Measurements from ENCODE around the gene MPZL1. TPM values are rescaled to one million over a fixed set of nuclear protein-coding genes. Genes with fewer than 3 reads are reported as not detected.
A peak's percentile ranks its signal among the peaks of the same experiment; 100 is the strongest.

MPZL1 gene
- total and polyA plus RNA-seq, 5 donors from 2014 or later = 3.3 to 10.0 (median 8.4) TPM

DNA sequence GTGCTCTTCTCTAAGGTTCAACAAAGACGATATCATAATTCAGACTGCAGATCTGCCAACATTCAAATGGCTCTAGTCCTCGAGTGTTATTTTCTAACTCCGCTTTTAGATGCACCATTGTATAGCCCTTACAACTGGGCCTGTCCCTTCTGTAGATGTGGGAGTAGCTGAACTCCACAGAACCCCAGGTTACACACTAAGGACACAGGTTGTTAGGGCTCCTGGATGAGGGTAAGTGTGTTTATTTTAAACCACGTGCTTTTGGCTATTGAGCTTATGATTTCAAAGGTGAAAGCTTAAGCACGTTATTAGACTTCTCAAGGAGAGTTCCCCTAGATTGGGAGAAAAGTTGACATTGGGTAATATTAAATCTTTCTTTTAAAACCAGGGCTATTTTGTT lies 64.7 kb downstream of the MPZL1 start:
- H3K9me3 Mint-ChIP-seq = no peaks in the 10 kb centered on the region
- DNase-seq (no peak), ATAC-seq (ENCODE audit: low read depth in 2 of 2) (no peak)
- peaks cover 0 to 2% of the 10 kb centered on the region in 2 experiments for H3K9me3 ChIP-seq (ENCODE audit: control insufficient read depth in 2 of 2, low read length in 2 of 2)
- no peaks in the 10 kb centered on the region for H3K36me3 ChIP-seq (ENCODE audit: control insufficient read depth, insufficient read depth, low read length)
- no peak overlapping the region for H3K27ac ChIP-seq (ENCODE audit: insufficient read depth, low read length, poor library complexity, severe bottlenecking)
- no peaks in the 10 kb centered on the region for H3K4me1 Mint-ChIP-seq
- no peak overlapping the region for H3K27ac Mint-ChIP-seq
- H3K27me3 ChIP-seq (ENCODE audit: control insufficient read depth, insufficient read depth, low read length) = no peaks in the 10 kb centered on the region
- H3K4me1 ChIP-seq (ENCODE audit: control insufficient read depth, insufficient read depth, low read length, poor library complexity, severe bottlenecking) = no peaks in the 10 kb centered on the region
- peaks cover 17% of the 10 kb centered on the region for H3K36me3 Mint-ChIP-seq
- no peaks in the 10 kb centered on the region for H3K27me3 Mint-ChIP-seq
- H3K4me3 ChIP-seq (ENCODE audit: low read depth, low read length) = no peak overlapping the region
- H3K4me3 Mint-ChIP-seq = no peak overlapping the region

- no peak overlapping the region for H3K4me3 Mint-ChIP-seq
- H3K36me3 Mint-ChIP-seq = peaks cover 17% of the 10 kb centered on the region
- H3K9me3 Mint-ChIP-seq = no peaks in the 10 kb centered on the region
- H3K4me3 ChIP-seq (ENCODE audit: low read depth, low read length) = no peak overlapping the region
- no peak overlapping the region for H3K27ac Mint-ChIP-seq
- H3K27me3 Mint-ChIP-seq = no peaks in the 10 kb centered on the region
- no peaks in the 10 kb centered on the region for H3K4me1 ChIP-seq (ENCODE audit: control insufficient read depth, insufficient read depth, low read length, poor library complexity, severe bottlenecking)
- no peaks in the 10 kb centered on the region for H3K36me3 ChIP-seq (ENCODE audit: control insufficient read depth, insufficient read depth, low read length)
- no peaks in the 10 kb centered on the region for H3K9me3 ChIP-seq (ENCODE audit: control insufficient read depth in 2 of 2, low read length in 2 of 2)
- H3K27me3 ChIP-seq (ENCODE audit: control insufficient read depth, insufficient read depth, low read length) = no peaks in the 10 kb centered on the region
- H3K4me1 Mint-ChIP-seq = no peaks in the 10 kb centered on the region
- no peak overlapping the region for H3K27ac ChIP-seq (ENCODE audit: insufficient read depth, low read length, poor library complexity, severe bottlenecking)
- ATAC-seq (ENCODE audit: low read depth in 2 of 2) (no peak), DNase-seq (no peak)
These were observed 67.7 kb downstream of the MPZL1 start for GRCh38 chr1:167789501-167789900.

DNA sequence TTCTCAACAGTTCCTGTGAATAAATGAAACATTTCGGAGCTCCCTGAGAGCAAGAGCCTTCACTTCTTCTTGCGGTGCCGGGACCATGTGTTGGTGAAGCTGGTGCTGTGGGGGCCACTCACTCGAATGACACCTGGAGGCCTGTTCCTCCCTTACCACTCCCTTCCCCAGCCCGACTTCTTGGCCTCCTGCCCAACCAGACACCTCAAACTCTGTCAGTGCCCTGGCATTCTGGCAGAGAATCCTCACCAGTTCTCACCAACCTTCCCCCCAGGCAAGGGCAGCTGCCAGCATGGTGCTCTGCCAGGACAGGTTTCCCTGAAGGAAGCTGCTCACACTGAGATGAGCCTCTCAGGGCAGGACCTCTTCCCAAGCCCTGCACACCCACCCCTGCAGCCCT lies 68.3 kb downstream of the MPZL1 start:
- ATAC-seq (ENCODE audit: low read depth in 2 of 2) = no peak

DNA sequence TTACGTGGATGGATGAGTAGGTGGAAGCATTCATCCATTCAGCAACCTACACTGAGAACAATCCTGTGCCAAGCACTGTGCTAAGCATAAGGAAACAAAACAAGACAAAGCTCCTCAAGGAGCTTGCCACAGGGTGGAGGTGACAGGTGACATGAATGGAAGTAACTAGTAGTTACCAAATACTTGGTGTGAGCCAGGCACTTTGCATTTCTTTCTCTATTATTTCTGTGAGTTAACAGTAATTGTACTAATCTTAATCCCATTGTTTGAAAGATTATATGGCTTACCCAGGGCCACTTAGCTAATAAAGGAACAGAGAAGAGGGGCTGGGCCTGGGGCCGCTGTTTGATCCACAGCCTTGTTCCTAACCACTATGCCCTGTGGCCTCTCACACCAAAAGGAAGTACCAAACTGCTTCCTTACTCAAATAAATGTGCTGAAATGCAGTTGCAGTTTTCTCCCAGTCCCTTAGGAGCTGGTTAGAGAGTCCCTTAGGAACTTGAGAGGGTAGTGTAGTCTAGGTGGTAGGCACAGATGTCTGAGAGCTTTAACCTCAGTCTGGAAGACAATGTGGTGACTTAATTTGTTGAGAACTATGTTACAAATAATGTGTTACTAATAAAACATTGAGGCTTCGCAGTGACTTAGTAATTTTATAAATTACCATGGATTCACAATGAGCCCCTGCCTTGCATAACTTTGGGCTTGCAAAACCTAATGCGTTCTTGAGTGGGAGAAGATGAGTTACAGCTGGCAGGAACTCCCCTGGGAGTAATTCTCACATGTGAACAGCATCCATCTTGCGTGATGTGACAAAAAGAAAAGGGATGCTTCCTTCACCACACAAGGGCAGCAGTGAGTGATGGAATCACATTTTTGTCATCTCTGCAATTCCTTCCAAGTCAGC lies 69.8 kb downstream of the MPZL1 start:
- Mint-ChIP-seq H3K36me3 (peaks cover 12% of the 10 kb centered on the region), H3K27ac (peak overlapping the region in 1 of 3 donors; percentile 73), H3K4me3 (no peak overlapping the region), H3K9me3 (no peaks in the 10 kb centered on the region), H3K27me3 (no peaks in the 10 kb centered on the region), H3K4me1 (no peaks in the 10 kb centered on the region)
- H3K27me3 ChIP-seq (ENCODE audit: control insufficient read depth, insufficient read depth, low read length) = no peaks in the 10 kb centered on the region
- ATAC-seq (ENCODE audit: low read depth in 2 of 2) (no peak), DNase-seq (no peak)
- H3K4me3 ChIP-seq (ENCODE audit: low read depth, low read length) = no peak overlapping the region
- no peaks in the 10 kb centered on the region for H3K36me3 ChIP-seq (ENCODE audit: control insufficient read depth, insufficient read depth, low read length)
- no peaks in the 10 kb centered on the region for H3K9me3 ChIP-seq (ENCODE audit: control insufficient read depth in 2 of 2, low read length in 2 of 2)
- H3K27ac ChIP-seq (ENCODE audit: insufficient read depth, low read length, poor library complexity, severe bottlenecking) = no peak overlapping the region
- no peaks in the 10 kb centered on the region for H3K4me1 ChIP-seq (ENCODE audit: control insufficient read depth, insufficient read depth, low read length, poor library complexity, severe bottlenecking)

More for the DNA sequence above, 68.3 kb downstream of the MPZL1 start:
- Histone ChIP-seq H3K36me3 (ENCODE audit: control insufficient read depth, insufficient read depth, low read length) (no peaks in the 10 kb centered on the region), H3K9me3 (ENCODE audit: control insufficient read depth in 2 of 2, low read length in 2 of 2) (no peaks in the 10 kb centered on the region), H3K27ac (ENCODE audit: insufficient read depth, low read length, poor library complexity, severe bottlenecking) (no peak overlapping the region), H3K4me1 (ENCODE audit: control insufficient read depth, insufficient read depth, low read length, poor library complexity, severe bottlenecking) (no peaks in the 10 kb centered on the region), H3K27me3 (ENCODE audit: control insufficient read depth, insufficient read depth, low read length) (no peaks in the 10 kb centered on the region), H3K4me3 (ENCODE audit: low read depth, low read length) (no peak overlapping the region)
- no peaks in the 10 kb centered on the region for H3K9me3 Mint-ChIP-seq
- no peaks in the 10 kb centered on the region for H3K4me1 Mint-ChIP-seq
- no peak for DNase-seq
- no peaks in the 10 kb centered on the region for H3K27me3 Mint-ChIP-seq
- no peak overlapping the region for H3K27ac Mint-ChIP-seq
- H3K36me3 Mint-ChIP-seq = peaks cover 15% of the 10 kb centered on the region
- H3K4me3 Mint-ChIP-seq = no peak overlapping the region

DNA sequence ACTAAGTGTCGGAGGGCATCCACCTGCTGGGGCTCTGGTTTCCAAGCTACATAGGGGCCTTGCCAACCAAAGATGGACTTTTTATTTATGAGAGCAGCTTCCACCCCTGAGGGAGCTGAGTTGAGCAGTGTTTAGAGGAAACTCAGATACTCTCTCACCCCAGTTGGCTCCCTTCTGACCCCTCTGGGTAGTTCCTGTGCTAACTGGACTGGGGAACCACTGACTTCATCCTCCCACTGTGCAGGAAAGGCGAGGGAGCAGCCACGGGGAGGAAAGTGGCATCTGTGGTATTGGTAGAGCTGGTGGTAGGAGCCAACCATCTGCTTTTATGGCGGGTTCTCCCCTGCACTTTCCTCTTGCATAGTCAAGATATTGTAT lies 70.4 kb downstream of the MPZL1 start:
- Histone ChIP-seq H3K27ac (ENCODE audit: insufficient read depth, low read length, poor library complexity, severe bottlenecking) (no peak overlapping the region), H3K27me3 (ENCODE audit: control insufficient read depth, insufficient read depth, low read length) (no peaks in the 10 kb centered on the region), H3K9me3 (ENCODE audit: control insufficient read depth in 2 of 2, low read length in 2 of 2) (no peaks in the 10 kb centered on the region), H3K4me1 (ENCODE audit: control insufficient read depth, insufficient read depth, low read length, poor library complexity, severe bottlenecking) (no peaks in the 10 kb centered on the region), H3K36me3 (ENCODE audit: control insufficient read depth, insufficient read depth, low read length) (no peaks in the 10 kb centered on the region), H3K4me3 (ENCODE audit: low read depth, low read length) (no peak overlapping the region)
- Mint-ChIP-seq H3K4me1 (peaks cover 0 to 4% (median 0%) of the 10 kb centered on the region in 4 donors), H3K36me3 (peaks cover 12% of the 10 kb centered on the region), H3K27ac (no peak overlapping the region), H3K27me3 (no peaks in the 10 kb centered on the region), H3K9me3 (no peaks in the 10 kb centered on the region), H3K4me3 (no peak overlapping the region)
- DNase-seq (no peak), ATAC-seq (ENCODE audit: low read depth in 2 of 2) (no peak)

DNA sequence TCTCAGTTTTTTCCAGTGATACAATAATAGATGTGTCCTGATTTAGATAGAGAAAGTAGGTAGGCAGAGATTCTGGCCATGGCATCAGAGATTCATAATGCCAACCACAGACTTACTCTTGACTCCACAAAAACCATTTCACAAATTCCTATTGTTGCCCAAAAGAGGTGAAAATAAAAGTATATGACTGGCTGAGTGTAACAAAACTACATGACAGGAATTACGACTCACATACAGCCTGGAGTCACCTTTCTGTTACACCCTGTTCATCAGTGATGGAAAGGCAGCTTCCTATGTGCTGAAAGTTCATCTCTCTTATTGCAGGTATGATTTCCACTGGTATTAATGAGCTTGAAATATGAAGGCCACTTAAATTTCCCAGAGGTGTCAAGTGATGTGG lies 72.3 kb downstream of the MPZL1 start:
- no peak overlapping the region for H3K4me3 Mint-ChIP-seq
- ATAC-seq (ENCODE audit: low read depth in 2 of 2) (no peak), DNase-seq (no peak)
- peaks cover 0 to 10% (median 0%) of the 10 kb centered on the region in 4 donors for H3K4me1 Mint-ChIP-seq
- no peak overlapping the region for H3K27ac Mint-ChIP-seq
- Histone ChIP-seq H3K4me3 (ENCODE audit: low read depth, low read length) (no peak overlapping the region), H3K36me3 (ENCODE audit: control insufficient read depth, insufficient read depth, low read length) (no peaks in the 10 kb centered on the region), H3K9me3 (ENCODE audit: control insufficient read depth in 2 of 2, low read length in 2 of 2) (no peaks in the 10 kb centered on the region), H3K27ac (ENCODE audit: insufficient read depth, low read length, poor library complexity, severe bottlenecking) (no peak overlapping the region), H3K4me1 (ENCODE audit: control insufficient read depth, insufficient read depth, low read length, poor library complexity, severe bottlenecking) (no peaks in the 10 kb centered on the region), H3K27me3 (ENCODE audit: control insufficient read depth, insufficient read depth, low read length) (no peaks in the 10 kb centered on the region)
- no peaks in the 10 kb centered on the region for H3K27me3 Mint-ChIP-seq
- peaks cover 3% of the 10 kb centered on the region for H3K36me3 Mint-ChIP-seq
- H3K9me3 Mint-ChIP-seq = no peaks in the 10 kb centered on the region

DNA sequence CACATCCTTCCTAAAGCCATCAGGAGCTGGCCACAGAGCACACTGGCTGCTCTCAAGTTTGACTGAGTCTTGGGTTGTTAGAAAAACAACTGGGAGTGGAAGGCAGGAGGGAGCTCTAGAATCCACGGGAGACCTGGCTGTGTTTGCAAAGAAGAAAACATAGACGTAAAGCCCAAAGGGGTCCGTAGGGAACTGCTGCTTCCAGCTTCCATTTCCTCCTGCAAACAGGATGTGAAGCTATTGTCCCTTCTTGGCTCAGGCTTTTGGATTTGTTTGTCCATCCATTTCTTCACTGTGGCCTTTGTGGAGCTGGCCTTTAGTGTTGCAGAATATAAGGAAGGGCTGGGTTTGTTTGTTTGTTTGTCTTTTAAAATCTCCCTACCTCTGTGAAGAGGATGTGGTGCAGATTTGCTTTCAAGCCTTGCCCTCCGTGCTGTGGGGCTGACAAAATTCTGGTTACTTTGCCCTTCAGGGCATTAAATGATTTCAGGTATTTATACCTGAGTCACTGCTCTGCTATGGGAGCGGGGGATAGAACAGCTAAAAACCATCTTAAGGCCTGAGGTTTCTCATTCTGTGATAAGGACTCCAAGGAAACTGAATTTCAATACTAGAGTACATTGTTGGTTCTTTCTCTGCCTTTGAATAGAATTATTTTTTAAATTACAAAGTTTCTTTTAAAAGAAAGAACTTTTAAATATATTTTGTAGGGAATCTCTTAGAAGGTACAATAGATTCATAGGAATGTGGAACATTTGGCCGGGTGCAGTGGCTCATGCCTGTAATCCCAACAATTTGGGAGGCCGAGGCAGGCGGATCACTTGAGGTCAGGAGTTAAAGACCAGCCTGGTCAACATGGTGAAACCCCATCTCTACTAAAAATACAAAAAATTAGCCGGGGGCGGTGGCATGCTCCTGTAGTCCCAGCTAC lies 74.3 kb downstream of the MPZL1 start:
- H3K27me3 Mint-ChIP-seq = no peaks in the 10 kb centered on the region
- DNase-seq = no peak
- Histone ChIP-seq H3K27me3 (ENCODE audit: control insufficient read depth, insufficient read depth, low read length) (no peaks in the 10 kb centered on the region), H3K27ac (ENCODE audit: insufficient read depth, low read length, poor library complexity, severe bottlenecking) (no peak overlapping the region), H3K36me3 (ENCODE audit: control insufficient read depth, insufficient read depth, low read length) (no peaks in the 10 kb centered on the region), H3K4me1 (ENCODE audit: control insufficient read depth, insufficient read depth, low read length, poor library complexity, severe bottlenecking) (no peaks in the 10 kb centered on the region), H3K4me3 (ENCODE audit: low read depth, low read length) (no peak overlapping the region), H3K9me3 (ENCODE audit: control insufficient read depth in 2 of 2, low read length in 2 of 2) (no peaks in the 10 kb centered on the region)
- H3K4me3 Mint-ChIP-seq = no peak overlapping the region
- peaks cover 0 to 10% (median 0%) of the 10 kb centered on the region in 4 donors for H3K4me1 Mint-ChIP-seq
- no peak for ATAC-seq (ENCODE audit: low read depth in 2 of 2)
- no peaks in the 10 kb centered on the region for H3K9me3 Mint-ChIP-seq
- H3K27ac Mint-ChIP-seq = no peak overlapping the region
- no peaks in the 10 kb centered on the region for H3K36me3 Mint-ChIP-seq
